Effector memory CD4-positive, alpha-beta T cell (primary cell): Measurements from ENCODE around the gene EXOC3L1.

Experiments
- DNase-seq, 3 donors: peaks; one replicate each; pipeline ENCODE4 v3.0.0-alpha.2; 2020
- H3K27ac ChIP-seq: 2 replicates; pipeline ENCODE4 v1.7.0; 2013; ENCODE audit warnings: mild to moderate bottlenecking, low read length, moderate library complexity; ENCODE audit not compliant: insufficient read depth, poor library complexity, severe bottlenecking
- H3K27me3 ChIP-seq: replicated peaks from 2 replicates; pipeline ENCODE4 v1.7.0; 2013; ENCODE audit warnings: mild to moderate bottlenecking, low read length; ENCODE audit not compliant: insufficient read depth, control insufficient read depth, poor library complexity, severe bottlenecking
- H3K36me3 ChIP-seq: 2 replicates; pipeline ENCODE4 v1.7.0; 2013; ENCODE audit warnings: mild to moderate bottlenecking, low read length, moderate library complexity; ENCODE audit not compliant: control insufficient read depth, insufficient read depth
- H3K4me1 ChIP-seq: 2 replicates; pipeline ENCODE4 v1.7.0; 2013; ENCODE audit warnings: low read length, mild to moderate bottlenecking; ENCODE audit not compliant: control insufficient read depth, insufficient read depth, poor library complexity, severe bottlenecking
- H3K4me3 ChIP-seq: 2 replicates; pipeline ENCODE4 v1.7.0; 2013; ENCODE audit warnings: low read length, low read depth, mild to moderate bottlenecking; ENCODE audit not compliant: insufficient read depth, poor library complexity, severe bottlenecking
- H3K9me3 ChIP-seq: 2 replicates; pipeline ENCODE4 v1.7.0; 2013; ENCODE audit warnings: mild to moderate bottlenecking, low read length, moderate library complexity; ENCODE audit not compliant: control insufficient read depth

EXOC3L1 gene

GRCh38 chr16:67148656-67149275 lies 41.2 kb downstream of the EXOC3L1 start:
- H3K9me3 ChIP-seq = no peaks in the 10 kb centered on the region
- peaks cover 8% of the 10 kb centered on the region for H3K4me1 ChIP-seq
- no peak overlapping the region for H3K27ac ChIP-seq
- no peak for DNase-seq
- H3K36me3 ChIP-seq = peaks cover 37% of the 10 kb centered on the region
- H3K27me3 ChIP-seq = no peaks in the 10 kb centered on the region
- no peak overlapping the region for H3K4me3 ChIP-seq

GRCh38 chr16:67148221-67148620 lies 41.7 kb downstream of the EXOC3L1 start:
- peaks cover 41% of the 10 kb centered on the region for H3K36me3 ChIP-seq
- no peak overlapping the region for H3K27ac ChIP-seq
- H3K4me1 ChIP-seq = peaks cover 4% of the 10 kb centered on the region
- H3K4me3 ChIP-seq = no peak overlapping the region
- H3K9me3 ChIP-seq = no peaks in the 10 kb centered on the region
- no peak for DNase-seq
- H3K27me3 ChIP-seq = no peaks in the 10 kb centered on the region

GRCh38 chr16:67147437-67148140 lies 42.3 kb downstream of the EXOC3L1 start:
- no peaks in the 10 kb centered on the region for H3K27me3 ChIP-seq
- no peaks in the 10 kb centered on the region for H3K9me3 ChIP-seq
- H3K36me3 ChIP-seq = peaks cover 45% of the 10 kb centered on the region
- H3K4me3 ChIP-seq = no peak overlapping the region
- peaks cover 4% of the 10 kb centered on the region for H3K4me1 ChIP-seq
- no peak overlapping the region for H3K27ac ChIP-seq
- DNase-seq = no peak

- no peaks in the 10 kb centered on the region for H3K27me3 ChIP-seq
- no peak overlapping the region for H3K4me3 ChIP-seq
- no peaks in the 10 kb centered on the region for H3K9me3 ChIP-seq
- peaks cover 54% of the 10 kb centered on the region for H3K36me3 ChIP-seq
- H3K27ac ChIP-seq = no peak overlapping the region
- peaks cover 4% of the 10 kb centered on the region for H3K4me1 ChIP-seq
- no peak for DNase-seq
These were observed 43.2 kb downstream of the EXOC3L1 start for GRCh38 chr16:67146523-67147357.

GRCh38 chr16:67145746-67146145 lies 44.2 kb downstream of the EXOC3L1 start:
- peaks cover 63% of the 10 kb centered on the region for H3K36me3 ChIP-seq
- peak overlapping the region; percentile 2 for H3K27ac ChIP-seq
- H3K9me3 ChIP-seq = no peaks in the 10 kb centered on the region
- H3K4me3 ChIP-seq = no peak overlapping the region
- H3K4me1 ChIP-seq = no peaks in the 10 kb centered on the region
- DNase-seq = no peak
- no peaks in the 10 kb centered on the region for H3K27me3 ChIP-seq

GRCh38 chr16:67144943-67145342 lies 45.0 kb downstream of the EXOC3L1 start:
- Histone ChIP-seq H3K27ac (no peak overlapping the region), H3K27me3 (no peaks in the 10 kb centered on the region), H3K4me1 (no peaks in the 10 kb centered on the region), H3K4me3 (no peak overlapping the region), H3K36me3 (peaks cover 71% of the 10 kb centered on the region), H3K9me3 (no peaks in the 10 kb centered on the region)
- DNase-seq = no peak

- Histone ChIP-seq H3K9me3 (no peaks in the 10 kb centered on the region), H3K27ac (no peak overlapping the region), H3K4me3 (no peak overlapping the region), H3K36me3 (peaks cover 83% of the 10 kb centered on the region), H3K27me3 (no peaks in the 10 kb centered on the region), H3K4me1 (no peaks in the 10 kb centered on the region)
- DNase-seq = no peak
These were observed 47.6 kb downstream of the EXOC3L1 start for GRCh38 chr16:67142342-67142741.

GRCh38 chr16:67141391-67141790 lies 48.5 kb downstream of the EXOC3L1 start:
- Histone ChIP-seq H3K4me1 (no peaks in the 10 kb centered on the region), H3K9me3 (no peaks in the 10 kb centered on the region), H3K27me3 (no peaks in the 10 kb centered on the region), H3K36me3 (peaks cover 78% of the 10 kb centered on the region), H3K4me3 (no peak overlapping the region), H3K27ac (no peak overlapping the region)
- no peak for DNase-seq

- Histone ChIP-seq H3K36me3 (peaks cover 70% of the 10 kb centered on the region), H3K27me3 (no peaks in the 10 kb centered on the region), H3K4me3 (no peak overlapping the region), H3K9me3 (no peaks in the 10 kb centered on the region), H3K4me1 (no peaks in the 10 kb centered on the region), H3K27ac (no peak overlapping the region)
- DNase-seq = no peak
These were observed 52.3 kb downstream of the EXOC3L1 start for GRCh38 chr16:67137605-67138004.
